Measurements from ENCODE around the gene CNTNAP2.
A peak's percentile ranks its signal among the peaks of the same experiment; 100 is the strongest.

The CNTNAP2 gene

DNA sequence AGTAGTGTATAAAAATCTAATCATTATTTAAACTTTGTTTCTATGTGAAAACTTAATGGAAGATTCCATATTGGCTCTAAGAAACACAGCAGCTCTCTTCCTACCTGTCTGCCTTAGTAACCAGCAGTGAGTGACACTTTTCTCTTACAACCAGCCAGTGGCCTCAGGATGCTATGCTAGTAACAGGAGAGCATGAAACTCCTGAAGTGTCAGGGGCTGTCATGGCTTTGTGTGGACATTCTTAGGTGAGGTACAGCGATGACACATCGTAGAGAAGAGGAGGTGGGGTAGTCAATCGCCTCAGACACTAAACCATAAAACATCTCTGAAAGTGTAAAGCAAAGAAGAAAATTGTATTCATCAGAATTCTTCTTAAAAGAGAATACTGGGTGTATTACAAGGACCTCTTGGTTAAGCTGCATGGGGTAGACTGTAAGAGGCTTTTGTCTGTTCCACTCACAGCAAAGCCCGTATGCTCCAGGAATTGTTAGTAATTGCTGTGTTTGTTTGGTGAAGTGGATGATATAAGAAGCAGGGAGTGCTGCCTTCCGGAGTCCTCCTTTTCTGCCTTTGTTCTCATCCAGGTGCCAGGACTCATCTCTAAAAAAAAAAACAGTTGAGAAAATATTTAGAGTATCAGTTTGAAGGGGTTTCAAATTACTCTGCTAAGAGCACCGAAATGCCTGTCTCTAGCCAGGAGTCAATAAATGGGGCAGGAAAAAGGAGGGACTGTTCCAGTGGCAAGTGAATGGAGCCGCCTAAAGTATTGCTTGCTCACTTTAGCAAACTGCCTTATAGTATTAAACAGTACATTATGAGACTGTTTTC lies 518.8 kb downstream of the CNTNAP2 start (continued):
- 0 out of 2 replicates have a peak, but pooled peaks have one; percentile 19 for TF ChIP-seq FEZF1 (tag by site-specific recombination; IDR thresholded peaks at IDR 0.05)
- TF ChIP-seq RBAK (tag by site-specific recombination; IDR thresholded peaks at IDR 0.05), result no peak
- TF ChIP-seq ZNF394 (tag by site-specific recombination; IDR thresholded peaks at IDR 0.05; ENCODE audit: borderline replicate concordance), result no peak
- no peak for TF ChIP-seq ZNF514 (tag by site-specific recombination; IDR thresholded peaks at IDR 0.05)
- no peak for TF ChIP-seq ZNF555 (tag by site-specific recombination; conservative IDR thresholded peaks at IDR 0.05)
- no peak for TF ChIP-seq GLIS1 (tag by site-specific recombination; IDR thresholded peaks at IDR 0.05)
- peak; percentile 46; the same call in 1 of the 2 replicates for TF ChIP-seq KLF8 (tag by site-specific recombination; IDR thresholded peaks at IDR 0.05)
- TF ChIP-seq, protein P1, sequence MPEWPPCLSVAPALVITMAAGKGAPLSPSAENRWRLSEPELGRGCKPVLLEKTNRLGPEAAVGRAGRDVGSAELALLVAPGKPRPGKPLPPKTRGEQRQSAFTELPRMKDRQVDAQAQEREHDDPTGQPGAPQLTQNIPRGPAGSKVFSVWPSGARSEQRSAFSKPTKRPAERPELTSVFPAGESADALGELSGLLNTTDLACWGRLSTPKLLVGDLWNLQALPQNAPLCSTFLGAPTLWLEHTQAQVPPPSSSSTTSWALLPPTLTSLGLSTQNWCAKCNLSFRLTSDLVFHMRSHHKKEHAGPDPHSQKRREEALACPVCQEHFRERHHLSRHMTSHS (tag by site-specific recombination; IDR thresholded peaks at IDR 0.05), result no peak
- TF ChIP-seq, protein P2, sequence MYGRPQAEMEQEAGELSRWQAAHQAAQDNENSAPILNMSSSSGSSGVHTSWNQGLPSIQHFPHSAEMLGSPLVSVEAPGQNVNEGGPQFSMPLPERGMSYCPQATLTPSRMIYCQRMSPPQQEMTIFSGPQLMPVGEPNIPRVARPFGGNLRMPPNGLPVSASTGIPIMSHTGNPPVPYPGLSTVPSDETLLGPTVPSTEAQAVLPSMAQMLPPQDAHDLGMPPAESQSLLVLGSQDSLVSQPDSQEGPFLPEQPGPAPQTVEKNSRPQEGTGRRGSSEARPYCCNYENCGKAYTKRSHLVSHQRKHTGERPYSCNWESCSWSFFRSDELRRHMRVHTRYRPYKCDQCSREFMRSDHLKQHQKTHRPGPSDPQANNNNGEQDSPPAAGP (tag by site-specific recombination; IDR thresholded peaks at IDR 0.05), result no peak
- no peak for TF ChIP-seq ZBTB17 (tag by site-specific recombination; IDR thresholded peaks at IDR 0.05)
- no peak for TF ChIP-seq MYNN (tag by site-specific recombination; IDR thresholded peaks at IDR 0.05; ENCODE audit: borderline replicate concordance)
- TF ChIP-seq, protein P3, sequence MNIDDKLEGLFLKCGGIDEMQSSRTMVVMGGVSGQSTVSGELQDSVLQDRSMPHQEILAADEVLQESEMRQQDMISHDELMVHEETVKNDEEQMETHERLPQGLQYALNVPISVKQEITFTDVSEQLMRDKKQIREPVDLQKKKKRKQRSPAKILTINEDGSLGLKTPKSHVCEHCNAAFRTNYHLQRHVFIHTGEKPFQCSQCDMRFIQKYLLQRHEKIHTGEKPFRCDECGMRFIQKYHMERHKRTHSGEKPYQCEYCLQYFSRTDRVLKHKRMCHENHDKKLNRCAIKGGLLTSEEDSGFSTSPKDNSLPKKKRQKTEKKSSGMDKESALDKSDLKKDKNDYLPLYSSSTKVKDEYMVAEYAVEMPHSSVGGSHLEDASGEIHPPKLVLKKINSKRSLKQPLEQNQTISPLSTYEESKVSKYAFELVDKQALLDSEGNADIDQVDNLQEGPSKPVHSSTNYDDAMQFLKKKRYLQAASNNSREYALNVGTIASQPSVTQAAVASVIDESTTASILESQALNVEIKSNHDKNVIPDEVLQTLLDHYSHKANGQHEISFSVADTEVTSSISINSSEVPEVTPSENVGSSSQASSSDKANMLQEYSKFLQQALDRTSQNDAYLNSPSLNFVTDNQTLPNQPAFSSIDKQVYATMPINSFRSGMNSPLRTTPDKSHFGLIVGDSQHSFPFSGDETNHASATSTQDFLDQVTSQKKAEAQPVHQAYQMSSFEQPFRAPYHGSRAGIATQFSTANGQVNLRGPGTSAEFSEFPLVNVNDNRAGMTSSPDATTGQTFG (tag by site-specific recombination; IDR thresholded peaks at IDR 0.05; ENCODE audit: borderline replicate concordance), result no peak

- Histone ChIP-seq H3K4me1 (ENCODE audit: control insufficient read depth, insufficient read depth, low read length) (peaks cover 8% of the 10 kb centered on the region; the same call in 1 of the 2 replicates), H3K9me3 (ENCODE audit: control insufficient read depth, insufficient read depth, low read depth, low read length) (no peaks in the 10 kb centered on the region), H3K27ac (ENCODE audit: extremely low read depth, low read depth, low read length) (peak overlapping the region; percentile 24; the same call in 1 of the 2 replicates), H3K36me3 (ENCODE audit: control insufficient read depth in 2 of 2, insufficient read depth in 1 of 2, low read length in 2 of 2) (no peaks in the 10 kb centered on the region), H3K4me3 (ENCODE audit: low read depth, low read length) (peak overlapping the region; percentile 20)
- no peak for TF ChIP-seq ZFP69B (tag by site-specific recombination; IDR thresholded peaks at IDR 0.05)
- TF ChIP-seq, protein P4, sequence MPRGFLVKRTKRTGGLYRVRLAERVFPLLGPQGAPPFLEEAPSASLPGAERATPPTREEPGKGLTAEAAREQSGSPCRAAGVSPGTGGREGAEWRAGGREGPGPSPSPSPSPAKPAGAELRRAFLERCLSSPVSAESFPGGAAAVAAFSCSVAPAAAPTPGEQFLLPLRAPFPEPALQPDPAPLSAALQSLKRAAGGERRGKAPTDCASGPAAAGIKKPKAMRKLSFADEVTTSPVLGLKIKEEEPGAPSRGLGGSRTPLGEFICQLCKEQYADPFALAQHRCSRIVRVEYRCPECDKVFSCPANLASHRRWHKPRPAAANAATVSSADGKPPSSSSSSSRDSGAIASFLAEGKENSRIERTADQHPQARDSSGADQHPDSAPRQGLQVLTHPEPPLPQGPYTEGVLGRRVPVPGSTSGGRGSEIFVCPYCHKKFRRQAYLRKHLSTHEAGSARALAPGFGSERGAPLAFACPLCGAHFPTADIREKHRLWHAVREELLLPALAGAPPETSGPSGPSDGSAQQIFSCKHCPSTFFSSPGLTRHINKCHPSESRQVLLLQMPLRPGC (tag by site-specific recombination; IDR thresholded peaks at IDR 0.05), result peak; percentile 55; the same call in 1 of the 2 replicates
- peak; percentile 48 for TF ChIP-seq ZNF76 (tag by site-specific recombination; IDR thresholded peaks at IDR 0.05; ENCODE audit: borderline replicate concordance, low read depth)
- 0 out of 2 replicates have a peak, but pooled peaks have one; percentile 2 for TF ChIP-seq FEZF1 (tag by site-specific recombination; IDR thresholded peaks at IDR 0.05)
- CTCF ChIA-PET, result interaction anchor here (0.6 to 1.2 kb wide), 2 partner anchors 12 to 17 kb away, joined by 3 to 4 read pairs; no protein-coding TSS in a partner anchor
- POLR2A ChIA-PET, result interaction anchor here (0.6 to 1.7 kb wide), 3 partner anchors 18 to 1800 kb away, joined by 3 to 5 read pairs (median 4); partner anchors contain the start of gene TPK1
These were observed 519.4 kb downstream of the CNTNAP2 start for GRCh38 chr7:146636033-146636356.

DNA sequence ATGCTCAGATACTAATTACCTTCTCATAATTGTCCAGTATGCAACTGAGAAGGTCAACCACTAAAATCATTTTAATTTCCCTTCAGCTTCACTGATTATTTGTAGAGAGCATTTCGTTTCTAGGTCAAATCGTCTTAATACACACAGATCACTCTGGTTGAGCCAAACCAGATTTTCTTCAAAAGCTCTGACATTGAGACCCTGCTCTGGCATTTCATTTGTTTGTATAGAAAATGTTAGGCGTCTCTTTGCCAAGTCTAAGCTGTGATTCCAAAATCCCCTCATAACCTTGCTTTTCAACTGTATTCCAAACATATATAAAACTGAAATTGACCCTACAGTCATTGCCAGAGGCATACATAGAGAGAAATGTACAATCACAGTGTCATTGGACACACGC lies 520.0 kb downstream of the CNTNAP2 start:
- ChIA-PET POLR2A (interaction anchor here (0.7 to 1.7 kb wide), 3 partner anchors 18 to 1801 kb away, joined by 3 to 5 read pairs (median 4); partner anchors contain the start of gene TPK1), CTCF (interaction anchor here (0.6 to 1.2 kb wide), 3 partner anchors 11 to 249 kb away, joined by 3 to 4 read pairs (median 3); no protein-coding TSS in a partner anchor)
- Histone ChIP-seq H3K4me1 (ENCODE audit: control insufficient read depth, insufficient read depth, low read length) (peaks cover 8% of the 10 kb centered on the region; the same call in 1 of the 2 replicates), H3K4me3 (ENCODE audit: low read depth, low read length) (no peak overlapping the region), H3K27ac (ENCODE audit: extremely low read depth, low read depth, low read length) (no peak overlapping the region), H3K36me3 (ENCODE audit: control insufficient read depth in 2 of 2, insufficient read depth in 1 of 2, low read length in 2 of 2) (no peaks in the 10 kb centered on the region), H3K9me3 (ENCODE audit: control insufficient read depth, insufficient read depth, low read depth, low read length) (no peaks in the 10 kb centered on the region)
- peak; percentile 34; the same call in 1 of the 2 replicates for TF ChIP-seq TRIM28 (IDR thresholded peaks at IDR 0.05; ENCODE audit: borderline replicate concordance, low read length)
- TF ChIP-seq ZBTB17 (tag by site-specific recombination; IDR thresholded peaks at IDR 0.05), result no peak
- no peak for TF ChIP-seq ZNF473 (tag by site-specific recombination; IDR thresholded peaks at IDR 0.05)
- TF ChIP-seq ZNF677 (tag by site-specific recombination; IDR thresholded peaks at IDR 0.05), result no peak
- TF ChIP-seq TSHZ1 (tag by site-specific recombination; IDR thresholded peaks at IDR 0.05; ENCODE audit: borderline replicate concordance), result no peak
- no peak for TF ChIP-seq SCRT2 (tag by site-specific recombination; IDR thresholded peaks at IDR 0.05)
